Effector memory CD4-positive, alpha-beta T cell (primary cell): ENCODE measurements around the gene LRFN2.

Source experiments
- DNase-seq, 3 donors: peaks; one replicate each; pipeline ENCODE4 v3.0.0-alpha.2; 2020
- H3K27ac ChIP-seq: 2 replicates; pipeline ENCODE4 v1.7.0; 2013; ENCODE audit warnings: mild to moderate bottlenecking, low read length, moderate library complexity; ENCODE audit not compliant: insufficient read depth, poor library complexity, severe bottlenecking
- H3K27me3 ChIP-seq: replicated peaks from 2 replicates; pipeline ENCODE4 v1.7.0; 2013; ENCODE audit warnings: mild to moderate bottlenecking, low read length; ENCODE audit not compliant: insufficient read depth, control insufficient read depth, poor library complexity, severe bottlenecking
- H3K36me3 ChIP-seq: 2 replicates; pipeline ENCODE4 v1.7.0; 2013; ENCODE audit warnings: mild to moderate bottlenecking, low read length, moderate library complexity; ENCODE audit not compliant: control insufficient read depth, insufficient read depth
- H3K4me1 ChIP-seq: 2 replicates; pipeline ENCODE4 v1.7.0; 2013; ENCODE audit warnings: low read length, mild to moderate bottlenecking; ENCODE audit not compliant: control insufficient read depth, insufficient read depth, poor library complexity, severe bottlenecking
- H3K4me3 ChIP-seq: 2 replicates; pipeline ENCODE4 v1.7.0; 2013; ENCODE audit warnings: low read length, low read depth, mild to moderate bottlenecking; ENCODE audit not compliant: insufficient read depth, poor library complexity, severe bottlenecking
- H3K9me3 ChIP-seq: 2 replicates; pipeline ENCODE4 v1.7.0; 2013; ENCODE audit warnings: mild to moderate bottlenecking, low read length, moderate library complexity; ENCODE audit not compliant: control insufficient read depth

The LRFN2 gene

GRCh38 chr6:40577672-40578071, 9.5 kb downstream of the LRFN2 start:
- Histone ChIP-seq H3K27ac (no peak overlapping the region), H3K27me3 (no peaks in the 10 kb centered on the region), H3K36me3 (no peaks in the 10 kb centered on the region), H3K4me1 (no peaks in the 10 kb centered on the region), H3K9me3 (no peaks in the 10 kb centered on the region), H3K4me3 (no peak overlapping the region)
- DNase-seq: no peak

- Histone ChIP-seq H3K27ac (no peak overlapping the region), H3K9me3 (no peaks in the 10 kb centered on the region), H3K4me1 (no peaks in the 10 kb centered on the region), H3K4me3 (no peak overlapping the region), H3K36me3 (no peaks in the 10 kb centered on the region), H3K27me3 (no peaks in the 10 kb centered on the region)
- no peak for DNase-seq
Measured at GRCh38 chr6:40573221-40573620, 13.9 kb downstream of the LRFN2 start.

DNA sequence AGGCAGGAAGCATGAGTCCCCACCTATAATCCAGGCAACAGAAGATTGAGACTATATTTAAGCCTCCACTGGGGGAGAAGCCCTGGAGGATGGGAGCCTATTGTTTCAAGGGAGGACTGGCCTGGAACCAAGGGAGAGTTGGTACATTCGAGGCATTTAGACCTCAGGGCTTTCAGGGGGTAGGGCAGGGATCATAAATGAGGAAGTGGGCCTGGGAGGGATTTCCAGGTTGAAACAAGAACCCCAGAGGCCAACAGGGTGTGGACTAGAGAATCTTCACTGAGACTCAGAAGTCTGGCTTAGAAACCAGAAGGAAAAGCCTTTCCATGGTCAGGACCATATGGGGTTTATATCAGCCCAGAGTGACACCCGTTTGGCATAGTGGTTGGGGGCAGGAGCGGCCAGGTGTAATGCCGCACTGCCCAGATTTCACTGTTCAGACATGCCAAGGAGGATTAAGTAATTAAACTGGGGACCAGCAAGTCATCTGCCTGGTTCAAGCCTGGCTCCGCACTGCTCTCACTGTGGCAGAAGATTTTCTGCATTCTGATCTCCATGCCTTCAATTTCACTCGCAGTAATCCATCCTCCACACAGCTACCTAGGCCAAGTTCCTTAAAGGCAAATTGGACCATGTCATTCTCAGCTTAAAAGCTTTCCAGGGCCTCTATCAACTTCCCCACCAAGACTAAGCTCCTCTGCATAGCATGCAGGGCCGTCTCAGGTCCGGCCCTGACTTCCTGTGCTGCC, 17.8 kb downstream of the LRFN2 start:
- no peaks in the 10 kb centered on the region for H3K36me3 ChIP-seq
- DNase-seq: no peak
- H3K27me3 ChIP-seq: no peaks in the 10 kb centered on the region
- H3K4me1 ChIP-seq: no peaks in the 10 kb centered on the region
- no peak overlapping the region for H3K4me3 ChIP-seq
- H3K9me3 ChIP-seq: no peaks in the 10 kb centered on the region
- H3K27ac ChIP-seq: no peak overlapping the region

DNA sequence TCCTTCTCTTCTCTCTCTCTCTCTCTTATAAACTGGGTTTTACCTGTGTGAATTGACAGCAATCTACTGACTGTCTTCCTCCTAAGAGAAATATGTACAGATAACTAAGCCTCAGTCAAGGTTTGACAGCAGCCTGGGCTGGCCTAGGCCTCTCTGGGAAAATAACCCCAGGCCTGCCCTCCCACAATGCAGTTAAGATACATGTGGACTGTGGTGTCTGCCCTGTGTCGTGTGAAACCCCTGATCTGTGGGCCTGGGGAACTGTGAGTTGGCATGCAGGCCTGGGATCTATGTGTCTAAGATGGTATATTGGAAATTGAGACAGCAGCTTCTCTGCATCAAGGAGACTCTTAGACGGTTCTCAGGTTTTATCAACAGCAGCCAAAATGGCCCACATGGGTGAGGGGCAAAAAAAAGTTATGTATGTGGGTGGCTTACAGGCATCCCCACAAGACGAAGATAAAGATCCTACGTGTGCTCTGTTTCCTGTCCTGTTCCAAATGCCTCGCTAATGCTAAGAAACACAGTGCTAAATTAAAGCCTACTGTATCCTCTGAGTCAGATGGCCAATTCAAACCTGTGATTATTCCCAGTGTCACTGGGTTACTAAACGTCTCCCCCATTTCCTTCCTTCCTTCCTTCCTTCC, 19.0 kb downstream of the LRFN2 start:
- Histone ChIP-seq H3K36me3 (no peaks in the 10 kb centered on the region), H3K27me3 (no peaks in the 10 kb centered on the region), H3K4me1 (no peaks in the 10 kb centered on the region), H3K27ac (no peak overlapping the region), H3K4me3 (no peak overlapping the region), H3K9me3 (no peaks in the 10 kb centered on the region)
- no peak for DNase-seq

DNA sequence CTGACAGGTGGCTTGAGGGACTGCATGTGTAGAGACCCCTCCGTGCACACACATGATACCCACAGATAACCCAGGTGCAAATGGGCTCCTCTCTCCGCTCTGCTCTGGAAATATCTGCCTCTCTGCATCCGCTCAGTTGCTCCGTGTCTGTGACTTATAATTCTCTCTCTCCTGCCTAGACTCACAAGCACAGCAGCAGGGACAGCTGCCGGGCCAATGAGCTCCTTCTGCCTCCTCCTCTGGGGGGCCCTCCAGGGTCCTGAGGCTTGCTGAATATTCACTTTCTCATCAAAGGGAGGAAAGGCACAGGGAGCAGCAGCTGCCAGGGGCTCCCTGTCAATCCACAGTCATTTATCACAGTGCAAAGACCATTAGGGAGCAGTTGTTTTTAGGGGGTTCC, 24.1 kb downstream of the LRFN2 start:
- H3K27me3 ChIP-seq: no peaks in the 10 kb centered on the region
- H3K27ac ChIP-seq: no peak overlapping the region
- H3K4me3 ChIP-seq: no peak overlapping the region
- DNase-seq: no peak
- H3K4me1 ChIP-seq: no peaks in the 10 kb centered on the region
- H3K36me3 ChIP-seq: no peaks in the 10 kb centered on the region
- H3K9me3 ChIP-seq: no peaks in the 10 kb centered on the region

DNA sequence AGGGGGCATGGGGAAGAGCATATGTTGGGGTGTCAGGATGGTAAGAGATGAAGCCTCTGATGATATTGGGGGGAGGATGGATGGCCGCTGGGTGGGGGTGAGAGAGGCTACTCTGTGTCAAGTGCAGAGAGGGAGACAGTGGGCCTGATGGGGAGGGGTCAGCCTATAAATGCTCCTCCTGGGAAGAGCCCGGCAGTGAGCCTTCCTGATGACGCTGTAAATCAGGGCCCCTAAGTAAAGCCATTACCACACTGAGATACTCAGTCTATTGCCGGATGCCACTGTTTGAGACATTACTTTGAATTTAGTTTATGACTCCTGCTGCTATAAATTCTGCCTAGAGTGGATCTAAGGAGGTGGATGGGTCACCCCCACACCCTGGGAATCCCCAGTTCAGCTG, 28.1 kb downstream of the LRFN2 start:
- Histone ChIP-seq H3K9me3 (no peaks in the 10 kb centered on the region), H3K27me3 (no peaks in the 10 kb centered on the region), H3K27ac (no peak overlapping the region), H3K4me1 (no peaks in the 10 kb centered on the region), H3K4me3 (no peak overlapping the region), H3K36me3 (no peaks in the 10 kb centered on the region)
- DNase-seq: no peak

GRCh38 chr6:40558102-40558501, 29.1 kb downstream of the LRFN2 start:
- no peaks in the 10 kb centered on the region for H3K9me3 ChIP-seq
- H3K4me1 ChIP-seq: no peaks in the 10 kb centered on the region
- DNase-seq: no peak
- no peaks in the 10 kb centered on the region for H3K27me3 ChIP-seq
- H3K27ac ChIP-seq: no peak overlapping the region
- H3K4me3 ChIP-seq: no peak overlapping the region
- no peaks in the 10 kb centered on the region for H3K36me3 ChIP-seq

DNA sequence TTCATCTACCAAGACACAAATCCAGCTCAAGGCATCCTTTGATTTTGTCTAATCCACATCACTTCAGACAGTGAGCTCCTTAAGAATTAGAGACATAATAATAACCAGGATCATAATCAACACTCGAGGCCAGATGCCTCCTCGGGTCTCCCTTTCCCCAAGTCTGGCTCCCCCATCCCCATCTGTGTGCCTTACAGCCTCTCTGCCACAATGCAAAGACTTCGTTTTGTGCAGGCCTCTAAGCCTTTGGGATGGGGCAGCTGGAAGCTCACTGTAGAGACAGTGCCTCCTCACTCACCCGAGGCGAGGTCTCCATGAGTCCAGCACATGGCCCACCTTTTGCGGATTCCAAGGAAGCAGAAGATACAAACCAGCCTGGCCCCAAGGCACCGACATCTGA, 30.3 kb downstream of the LRFN2 start:
- H3K9me3 ChIP-seq: no peaks in the 10 kb centered on the region
- H3K4me1 ChIP-seq: no peaks in the 10 kb centered on the region
- no peak overlapping the region for H3K4me3 ChIP-seq
- H3K27me3 ChIP-seq: no peaks in the 10 kb centered on the region
- no peak for DNase-seq
- no peak overlapping the region for H3K27ac ChIP-seq
- no peaks in the 10 kb centered on the region for H3K36me3 ChIP-seq

DNA sequence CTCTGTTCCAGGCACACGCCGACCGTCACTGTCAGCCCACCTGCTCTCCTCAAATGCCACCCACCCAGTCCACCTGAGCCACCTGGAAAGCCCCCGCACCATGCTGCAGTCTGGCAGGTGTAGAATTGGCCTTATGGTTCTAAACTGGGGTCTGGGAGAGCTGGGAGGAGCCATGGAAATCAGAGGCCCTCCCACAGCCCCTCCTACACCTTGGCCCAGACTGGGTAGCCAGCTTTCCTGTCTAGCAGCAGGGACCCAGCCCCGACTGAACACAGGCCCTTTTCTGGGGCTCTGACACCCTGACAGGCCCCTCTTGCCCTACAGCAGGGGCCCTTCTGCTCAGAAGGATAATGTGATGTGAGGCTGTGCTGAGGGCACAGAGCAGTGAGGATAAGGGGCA, 31.1 kb downstream of the LRFN2 start:
- H3K36me3 ChIP-seq: no peaks in the 10 kb centered on the region
- no peak overlapping the region for H3K4me3 ChIP-seq
- no peak overlapping the region for H3K27ac ChIP-seq
- no peaks in the 10 kb centered on the region for H3K4me1 ChIP-seq
- no peaks in the 10 kb centered on the region for H3K9me3 ChIP-seq
- no peaks in the 10 kb centered on the region for H3K27me3 ChIP-seq
- DNase-seq: no peak

DNA sequence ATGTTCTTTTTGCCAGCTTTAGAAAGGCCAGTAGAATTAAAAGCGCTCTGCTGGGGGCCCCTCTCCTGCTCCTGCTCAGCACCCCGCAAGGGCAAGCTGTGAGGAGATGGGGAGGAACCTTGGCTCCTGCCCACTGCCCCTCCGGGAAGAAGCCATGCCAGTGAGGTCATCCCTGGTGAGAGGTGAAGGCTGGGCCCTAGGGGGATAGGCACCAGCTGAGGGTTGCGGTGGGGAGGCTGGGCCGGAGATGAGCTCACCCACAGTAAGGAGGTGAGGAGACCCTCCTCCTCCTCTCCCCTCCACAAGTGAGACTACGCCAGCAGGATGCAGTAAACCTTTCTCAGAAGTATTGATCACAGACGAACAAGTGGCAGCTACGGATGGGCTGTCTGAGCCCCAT, 32.1 kb downstream of the LRFN2 start:
- H3K27me3 ChIP-seq: no peaks in the 10 kb centered on the region
- no peaks in the 10 kb centered on the region for H3K36me3 ChIP-seq
- no peak overlapping the region for H3K4me3 ChIP-seq
- H3K27ac ChIP-seq: no peak overlapping the region
- H3K9me3 ChIP-seq: no peaks in the 10 kb centered on the region
- DNase-seq: no peak
- H3K4me1 ChIP-seq: no peaks in the 10 kb centered on the region
